Measurements from ENCODE around the gene STK38.
"Not testable (repeated sequence)": the region's sequence is repeated elsewhere in the genome, so short reads cannot be mapped to it uniquely, and the experiment has no call there.

Gene STK38

DNA sequence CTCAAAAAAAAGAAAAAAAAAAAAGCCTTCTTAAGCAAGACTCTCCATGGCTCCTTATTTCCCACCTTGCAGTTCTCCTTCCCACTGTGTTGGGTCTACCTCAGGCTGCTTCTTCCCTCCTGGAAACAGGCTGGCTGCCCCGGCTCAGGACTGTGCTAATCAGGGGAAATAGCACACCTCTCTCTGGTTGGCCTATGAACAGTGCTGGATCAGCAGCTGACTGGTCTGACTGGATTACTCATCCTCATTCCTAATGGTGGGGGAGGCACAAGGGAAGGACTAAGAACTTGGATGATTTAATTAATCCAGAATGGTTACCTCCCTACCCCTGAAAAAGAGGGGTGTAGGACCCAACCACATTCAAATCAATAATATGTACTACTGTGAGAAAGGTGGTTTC lies 43.0 kb upstream of the STK38 start:
- no peak for DNase-seq (ENCODE audit: extremely low read depth, low read depth)
- TF ChIP-seq, protein P1, sequence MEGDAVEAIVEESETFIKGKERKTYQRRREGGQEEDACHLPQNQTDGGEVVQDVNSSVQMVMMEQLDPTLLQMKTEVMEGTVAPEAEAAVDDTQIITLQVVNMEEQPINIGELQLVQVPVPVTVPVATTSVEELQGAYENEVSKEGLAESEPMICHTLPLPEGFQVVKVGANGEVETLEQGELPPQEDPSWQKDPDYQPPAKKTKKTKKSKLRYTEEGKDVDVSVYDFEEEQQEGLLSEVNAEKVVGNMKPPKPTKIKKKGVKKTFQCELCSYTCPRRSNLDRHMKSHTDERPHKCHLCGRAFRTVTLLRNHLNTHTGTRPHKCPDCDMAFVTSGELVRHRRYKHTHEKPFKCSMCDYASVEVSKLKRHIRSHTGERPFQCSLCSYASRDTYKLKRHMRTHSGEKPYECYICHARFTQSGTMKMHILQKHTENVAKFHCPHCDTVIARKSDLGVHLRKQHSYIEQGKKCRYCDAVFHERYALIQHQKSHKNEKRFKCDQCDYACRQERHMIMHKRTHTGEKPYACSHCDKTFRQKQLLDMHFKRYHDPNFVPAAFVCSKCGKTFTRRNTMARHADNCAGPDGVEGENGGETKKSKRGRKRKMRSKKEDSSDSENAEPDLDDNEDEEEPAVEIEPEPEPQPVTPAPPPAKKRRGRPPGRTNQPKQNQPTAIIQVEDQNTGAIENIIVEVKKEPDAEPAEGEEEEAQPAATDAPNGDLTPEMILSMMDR (IDR thresholded peaks at IDR 0.05; ENCODE audit: low read depth, low read length, missing control alignments): no peak
- no peak overlapping the region for H3K4me3 ChIP-seq (replicated peaks; ENCODE audit: low read depth, low read length)

DNA sequence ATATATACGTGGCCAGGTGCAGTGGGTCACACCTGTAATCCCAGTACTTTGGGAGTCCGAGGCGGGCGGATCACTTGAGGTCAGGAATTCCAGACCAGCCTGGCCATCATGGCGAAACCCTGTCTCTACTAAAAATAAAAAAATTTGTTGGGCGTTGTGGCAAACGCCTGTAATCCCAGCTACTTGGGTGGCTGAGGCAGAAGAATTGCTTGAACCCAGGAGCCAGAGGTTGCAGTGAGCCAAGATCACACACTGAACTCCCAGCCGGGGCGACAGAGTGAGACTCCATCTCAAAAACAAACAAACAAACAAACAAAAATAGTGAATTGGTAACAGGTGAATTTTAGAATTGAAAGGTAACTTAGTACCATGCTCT lies 41.7 kb upstream of the STK38 start:
- DNase-seq (ENCODE audit: extremely low read depth, low read depth); H3K4me3 ChIP-seq (replicated peaks; ENCODE audit: low read depth, low read length): not testable (repeated sequence)

DNA sequence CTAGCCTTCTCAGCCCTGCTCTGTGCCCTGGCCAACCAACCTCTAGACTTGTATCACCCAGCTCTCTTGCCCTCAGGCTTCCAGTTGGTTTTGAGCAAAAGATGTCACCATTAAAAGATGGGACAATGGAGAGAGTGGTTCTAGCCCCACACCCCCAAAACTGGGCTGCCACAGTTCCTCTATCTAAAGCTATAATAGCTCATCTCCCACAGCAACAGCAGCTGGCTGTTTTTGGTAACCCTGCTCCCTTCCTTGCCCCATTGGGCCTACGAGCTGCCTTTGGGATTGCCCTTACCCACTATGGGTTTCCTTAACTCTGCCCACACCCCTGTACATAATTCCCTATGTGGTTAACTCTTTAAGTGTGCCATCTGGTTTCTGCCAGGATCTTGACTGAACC lies 39.3 kb upstream of the STK38 start:
- DNase-seq (ENCODE audit: extremely low read depth, low read depth): no peak
- TF ChIP-seq, protein P1 (IDR thresholded peaks at IDR 0.05; ENCODE audit: low read depth, low read length, missing control alignments): no peak
- no peak overlapping the region for H3K4me3 ChIP-seq (replicated peaks; ENCODE audit: low read depth, low read length)

DNA sequence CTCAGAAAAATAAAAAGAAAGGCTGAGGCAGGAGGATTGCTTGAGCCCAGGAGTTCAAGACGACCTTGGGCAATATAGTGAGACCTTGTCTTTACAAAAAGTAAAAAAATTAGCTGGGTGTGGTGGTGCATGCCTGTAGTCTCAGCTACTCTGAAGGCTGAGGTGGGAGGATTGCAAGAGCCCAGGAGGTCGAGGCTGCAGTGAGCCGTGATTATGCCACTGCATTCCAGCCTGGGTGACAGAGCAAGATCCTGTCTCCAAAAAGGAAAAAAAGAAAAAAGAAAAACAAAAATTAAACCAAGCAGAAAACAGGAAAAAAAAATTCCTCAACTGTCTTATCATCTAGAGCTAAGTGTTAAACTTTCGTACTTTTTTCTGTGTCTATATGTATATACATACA lies 34.4 kb upstream of the STK38 start:
- no peak for DNase-seq (ENCODE audit: extremely low read depth, low read depth)
- TF ChIP-seq, protein P1 (IDR thresholded peaks at IDR 0.05; ENCODE audit: low read depth, low read length, missing control alignments): no peak
- H3K4me3 ChIP-seq (replicated peaks; ENCODE audit: low read depth, low read length): no peak overlapping the region

DNA sequence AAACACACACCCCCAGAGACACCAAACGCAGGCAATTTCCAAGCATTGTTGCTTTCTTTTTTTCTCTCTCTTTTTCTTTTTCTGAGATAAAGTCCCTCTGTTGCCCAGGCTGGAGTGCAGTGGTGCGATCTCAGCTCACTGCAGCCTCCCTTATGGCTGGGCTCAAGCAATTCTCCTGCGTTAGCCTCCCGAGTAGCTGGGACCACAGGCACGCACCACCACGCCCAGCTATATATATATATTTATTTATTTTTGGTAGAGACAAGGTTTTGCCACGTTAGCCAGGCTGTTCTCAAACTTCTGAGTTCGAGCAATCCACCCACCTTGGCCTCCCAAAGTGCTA lies 32.9 kb upstream of the STK38 start:
- no peak overlapping the region for H3K4me3 ChIP-seq (replicated peaks; ENCODE audit: low read depth, low read length)
- DNase-seq (ENCODE audit: extremely low read depth, low read depth): no peak
- TF ChIP-seq, protein P1 (IDR thresholded peaks at IDR 0.05; ENCODE audit: low read depth, low read length, missing control alignments): no peak

DNA sequence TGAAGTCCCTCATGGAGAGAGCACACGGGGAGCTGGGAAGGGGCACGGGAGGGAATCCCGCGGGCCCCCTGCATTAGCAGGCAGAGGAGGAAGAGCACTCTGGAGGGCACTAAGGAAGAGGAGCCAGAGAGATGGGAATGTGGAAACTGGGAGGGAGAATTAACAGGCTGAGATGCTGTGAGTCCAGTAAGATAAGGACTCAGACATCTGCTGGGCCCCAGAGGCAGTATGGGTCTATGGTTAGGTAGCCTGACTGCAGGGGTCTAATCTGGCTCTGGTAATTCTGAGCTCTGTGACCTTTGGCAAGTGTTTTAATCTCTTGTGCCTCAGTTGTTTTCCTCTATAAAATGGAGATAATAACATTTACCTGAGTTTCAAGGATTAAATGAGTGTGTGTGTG lies 31.2 kb upstream of the STK38 start:
- TF ChIP-seq, protein P1 (IDR thresholded peaks at IDR 0.05; ENCODE audit: low read depth, low read length, missing control alignments): no peak
- H3K4me3 ChIP-seq (replicated peaks; ENCODE audit: low read depth, low read length): no peak overlapping the region
- DNase-seq (ENCODE audit: extremely low read depth, low read depth): no peak

DNA sequence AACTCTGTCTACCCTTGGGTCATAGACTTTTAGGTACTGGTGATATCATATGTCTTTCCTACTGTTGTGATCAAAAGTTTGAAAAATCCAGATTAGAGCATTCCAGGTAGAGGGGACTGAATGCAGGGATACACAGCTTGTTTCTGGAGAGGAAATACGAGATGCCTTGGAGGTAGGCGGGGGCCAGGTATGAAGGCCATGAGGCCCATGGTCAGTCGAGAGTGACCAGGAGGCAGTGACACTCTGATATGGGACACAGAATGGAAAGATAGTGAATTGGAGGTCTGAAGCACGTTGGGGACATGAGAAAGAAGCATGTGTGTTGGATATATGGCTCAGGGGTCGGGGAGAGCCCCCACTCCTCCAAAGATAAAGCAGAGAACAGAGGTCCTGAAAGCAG lies 30.8 kb upstream of the STK38 start:
- no peak overlapping the region for H3K4me3 ChIP-seq (replicated peaks; ENCODE audit: low read depth, low read length)
- no peak for DNase-seq (ENCODE audit: extremely low read depth, low read depth)
- TF ChIP-seq, protein P1 (IDR thresholded peaks at IDR 0.05; ENCODE audit: low read depth, low read length, missing control alignments): no peak

All from HFF-Myc (cell line).